ENCODE measurements around the gene XPC. TPM values are rescaled to one million over a fixed set of nuclear protein-coding genes. Genes with fewer than 3 reads are reported as not detected.

The XPC gene
- total and polyA plus RNA-seq, 4 donors: 12.7 to 26.7 (median 14.2) TPM

- Histone ChIP-seq H3K27me3 (ENCODE audit: control insufficient read depth in 4 of 4, insufficient read depth in 4 of 4, low read length in 3 of 4) (no peaks in the 10 kb centered on the region), H3K9ac (ENCODE audit: low read depth in 1 of 2, low read length in 2 of 2) (no peak overlapping the region), H3K4me1 (ENCODE audit: control insufficient read depth in 4 of 4, insufficient read depth in 4 of 4, low read length in 3 of 4) (peaks cover 0 to 11% (median 7%) of the 10 kb centered on the region in 4 donors), H3K27ac (ENCODE audit: low read depth in 1 of 2, low read length in 2 of 2) (no peak overlapping the region), H3K36me3 (ENCODE audit: control insufficient read depth in 4 of 4, insufficient read depth in 3 of 4, low read depth in 1 of 4, low read length in 3 of 4) (peaks cover 3 to 55% (median 34%) of the 10 kb centered on the region in 4 donors), H3K9me3 (ENCODE audit: control insufficient read depth in 4 of 4, low read length in 3 of 4) (no peaks in the 10 kb centered on the region), H3K4me3 (ENCODE audit: low read depth in 1 of 3, low read length in 3 of 3) (no peak overlapping the region)
- peak; percentile 25 for DNase-seq (ENCODE audit: low spot score)
- TF ChIP-seq RXRA (IDR thresholded peaks at IDR 0.05) (no peak), ATF3 (IDR thresholded peaks at IDR 0.05) (no peak)
- WGBS: 98% methylated on average over 9 of the region's 9 CpGs
Measured at GRCh38 chr3:14150078-14150477, 28.3 kb downstream of the XPC start.

DNA sequence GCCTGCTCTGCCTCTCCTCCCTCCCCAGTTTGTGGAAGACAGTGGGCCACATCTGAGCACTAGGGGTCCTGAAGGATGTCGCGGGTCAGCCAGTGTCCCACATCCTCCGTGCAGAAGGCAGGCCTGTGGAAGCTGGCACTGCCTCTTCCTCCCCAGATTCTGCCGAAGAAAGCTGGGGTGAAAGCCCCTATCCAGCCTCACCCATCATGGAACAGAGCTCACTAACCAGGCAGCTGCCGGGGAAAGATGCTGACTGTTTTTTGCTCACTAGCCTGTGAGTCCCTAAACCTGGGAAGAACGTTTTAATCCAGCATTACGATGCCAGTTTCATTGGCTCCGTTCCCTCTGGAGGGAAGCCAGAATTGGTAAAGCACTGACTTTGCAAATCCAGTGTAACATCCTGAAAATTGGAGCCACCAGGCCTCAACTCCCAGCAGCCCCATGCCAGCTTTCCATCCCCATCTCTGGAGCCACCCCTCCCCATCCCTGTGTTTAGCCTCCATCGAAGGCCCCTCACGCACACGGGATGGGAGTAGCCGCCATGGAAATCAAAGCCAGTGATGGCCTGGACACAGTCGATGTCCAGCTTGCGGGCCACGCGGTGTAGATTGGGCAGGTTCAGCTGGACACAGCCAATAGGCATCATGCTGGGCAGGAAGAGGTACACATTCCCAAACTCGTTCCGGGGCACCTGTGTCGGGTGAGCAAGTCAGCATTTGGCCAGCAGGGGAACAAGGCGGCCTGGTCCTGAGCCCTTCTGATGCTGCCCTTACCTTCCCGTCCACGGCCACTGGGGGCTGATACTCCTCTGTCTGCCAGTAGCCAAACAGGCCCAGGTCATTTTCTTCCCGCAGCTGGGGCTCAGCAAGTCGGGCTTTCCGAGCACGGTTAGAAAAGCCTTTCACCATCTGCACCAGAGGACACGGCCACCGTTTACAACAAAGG, 30.1 kb downstream of the XPC start:
- no peak overlapping the region for H3K4me3 ChIP-seq (ENCODE audit: low read depth in 1 of 3, low read length in 3 of 3)
- no peak overlapping the region for H3K27ac ChIP-seq (ENCODE audit: low read depth in 1 of 2, low read length in 2 of 2)
- DNase-seq (ENCODE audit: low spot score): peak; percentile 27
- H3K9me3 ChIP-seq (ENCODE audit: control insufficient read depth in 4 of 4, low read length in 3 of 4): no peaks in the 10 kb centered on the region
- peaks cover 2 to 26% (median 21%) of the 10 kb centered on the region in 4 donors for H3K4me1 ChIP-seq (ENCODE audit: control insufficient read depth in 4 of 4, insufficient read depth in 4 of 4, low read length in 3 of 4)
- no peak overlapping the region for H3K9ac ChIP-seq (ENCODE audit: low read depth in 1 of 2, low read length in 2 of 2)
- H3K36me3 ChIP-seq (ENCODE audit: control insufficient read depth in 4 of 4, insufficient read depth in 3 of 4, low read depth in 1 of 4, low read length in 3 of 4): peaks cover 3 to 43% (median 23%) of the 10 kb centered on the region in 4 donors
- no peak for TF ChIP-seq ZBTB33 (IDR thresholded peaks at IDR 0.05)
- no peak for TF ChIP-seq RAD21 (IDR thresholded peaks at IDR 0.05)
- TF ChIP-seq, protein P1, sequence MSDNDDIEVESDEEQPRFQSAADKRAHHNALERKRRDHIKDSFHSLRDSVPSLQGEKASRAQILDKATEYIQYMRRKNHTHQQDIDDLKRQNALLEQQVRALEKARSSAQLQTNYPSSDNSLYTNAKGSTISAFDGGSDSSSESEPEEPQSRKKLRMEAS (IDR thresholded peaks at IDR 0.05): no peak
- H3K27me3 ChIP-seq (ENCODE audit: control insufficient read depth in 4 of 4, insufficient read depth in 4 of 4, low read length in 3 of 4): no peaks in the 10 kb centered on the region
- 87% methylated on average over 28 of the region's 28 CpGs for WGBS

GRCh38 chr3:14147617-14148016, 30.8 kb downstream of the XPC start:
- H3K9me3 ChIP-seq (ENCODE audit: control insufficient read depth in 4 of 4, low read length in 3 of 4): no peaks in the 10 kb centered on the region
- H3K4me3 ChIP-seq (ENCODE audit: low read depth in 1 of 3, low read length in 3 of 3): no peak overlapping the region
- no peak for DNase-seq (ENCODE audit: low spot score)
- no peak overlapping the region for H3K9ac ChIP-seq (ENCODE audit: low read depth in 1 of 2, low read length in 2 of 2)
- H3K4me1 ChIP-seq (ENCODE audit: control insufficient read depth in 4 of 4, insufficient read depth in 4 of 4, low read length in 3 of 4): peaks cover 2 to 33% (median 27%) of the 10 kb centered on the region in 4 donors
- no peaks in the 10 kb centered on the region for H3K27me3 ChIP-seq (ENCODE audit: control insufficient read depth in 4 of 4, insufficient read depth in 4 of 4, low read length in 3 of 4)
- no peak overlapping the region for H3K27ac ChIP-seq (ENCODE audit: low read depth in 1 of 2, low read length in 2 of 2)
- H3K36me3 ChIP-seq (ENCODE audit: control insufficient read depth in 4 of 4, insufficient read depth in 3 of 4, low read depth in 1 of 4, low read length in 3 of 4): peaks cover 3 to 38% (median 21%) of the 10 kb centered on the region in 4 donors
- no peak for TF ChIP-seq TAF1 (conservative IDR thresholded peaks at IDR 0.05)
- no peak for TF ChIP-seq RAD21 (IDR thresholded peaks at IDR 0.05)
- TF ChIP-seq FOXA1 (IDR thresholded peaks at IDR 0.05): no peak
- no peak for TF ChIP-seq ATF3 (IDR thresholded peaks at IDR 0.05)
- TF ChIP-seq YY1 (IDR thresholded peaks at IDR 0.05): no peak
- 87% methylated on average over 12 of the region's 12 CpGs for WGBS

GRCh38 chr3:14147066-14147435, 31.4 kb downstream of the XPC start:
- Histone ChIP-seq H3K4me3 (ENCODE audit: low read depth in 1 of 3, low read length in 3 of 3) (no peak overlapping the region), H3K9ac (ENCODE audit: low read depth in 1 of 2, low read length in 2 of 2) (no peak overlapping the region), H3K9me3 (ENCODE audit: control insufficient read depth in 4 of 4, low read length in 3 of 4) (no peaks in the 10 kb centered on the region), H3K27me3 (ENCODE audit: control insufficient read depth in 4 of 4, insufficient read depth in 4 of 4, low read length in 3 of 4) (no peaks in the 10 kb centered on the region), H3K27ac (ENCODE audit: low read depth in 1 of 2, low read length in 2 of 2) (no peak overlapping the region), H3K4me1 (ENCODE audit: control insufficient read depth in 4 of 4, insufficient read depth in 4 of 4, low read length in 3 of 4) (peaks cover 2 to 38% (median 32%) of the 10 kb centered on the region in 4 donors), H3K36me3 (ENCODE audit: control insufficient read depth in 4 of 4, insufficient read depth in 3 of 4, low read depth in 1 of 4, low read length in 3 of 4) (peaks cover 3 to 33% (median 21%) of the 10 kb centered on the region in 4 donors)
- no peak for DNase-seq (ENCODE audit: low spot score)
- WGBS: 90% methylated on average over 5 of the region's 5 CpGs
- no peak for TF ChIP-seq TAF1 (conservative IDR thresholded peaks at IDR 0.05)
- TF ChIP-seq ZBTB33 (IDR thresholded peaks at IDR 0.05): no peak
- TF ChIP-seq HNF4A (conservative IDR thresholded peaks at IDR 0.05): no peak
- TF ChIP-seq FOXA2 (IDR thresholded peaks at IDR 0.05): no peak
- no peak for TF ChIP-seq EGR1 (IDR thresholded peaks at IDR 0.05; ENCODE audit: low read depth in 2 of 2)
- TF ChIP-seq JUND (IDR thresholded peaks at IDR 0.05): no peak
- TF ChIP-seq YY1 (IDR thresholded peaks at IDR 0.05): no peak
- no peak for TF ChIP-seq HNF4G (IDR thresholded peaks at IDR 0.05)
- TF ChIP-seq RAD21 (IDR thresholded peaks at IDR 0.05): no peak
